ENCODE results near the gene ATP6V0D1. TPM values are rescaled to one million over a fixed set of nuclear protein-coding genes. Genes with fewer than 3 reads are reported as not detected.

ATP6V0D1 gene
- total RNA-seq, 1 experiment from 2014 or later: 145 TPM

DNA sequence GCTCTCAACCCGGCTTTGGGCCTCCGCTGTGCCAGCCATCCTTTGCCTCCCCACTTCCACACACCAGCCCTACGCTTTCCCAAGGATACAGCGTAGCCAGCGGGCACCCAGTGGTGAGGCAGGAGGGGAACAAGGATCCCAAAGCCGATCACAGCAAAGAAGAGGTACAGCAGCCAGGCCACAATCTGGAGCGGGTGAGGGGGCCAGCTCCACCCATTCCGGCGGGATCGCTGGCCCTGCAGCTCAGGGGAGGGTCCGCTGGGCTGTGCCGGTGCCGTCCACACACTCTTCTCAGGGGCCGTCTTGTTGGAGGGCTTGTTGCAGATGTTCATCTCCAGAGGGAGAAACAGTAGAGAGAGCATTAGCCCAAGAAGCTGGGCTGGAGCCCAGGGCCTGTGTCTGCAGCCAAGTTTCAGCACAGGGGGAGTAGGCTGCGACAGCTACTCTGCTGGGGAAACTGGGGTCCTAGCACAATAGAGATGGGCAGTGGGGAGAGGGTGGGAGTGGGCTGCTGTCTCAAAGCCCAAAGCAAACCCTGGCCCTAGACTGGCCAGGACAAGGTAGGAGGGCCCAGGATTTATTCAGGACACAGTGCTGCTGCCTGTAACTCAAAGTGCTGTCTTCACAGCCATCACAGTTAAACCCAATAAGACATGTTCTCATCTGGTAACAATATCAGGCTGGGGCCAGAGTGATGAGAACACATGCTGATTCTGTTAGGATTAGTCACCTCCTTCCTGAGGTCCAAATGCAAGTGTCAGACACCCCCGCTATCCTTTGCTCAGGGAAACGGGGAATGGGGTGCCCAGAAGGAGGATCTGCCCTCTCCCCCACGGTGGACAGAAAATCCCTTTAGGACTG is 74.6 kb downstream of the ATP6V0D1 start:
- in situ Hi-C loops (cut with HindIII; ENCODE audit: low pct_unique_long_range_greater_than_20kb, low sequenced_read_pairs): no loop called here
- no peak for DNase-seq (ENCODE audit: low read depth, low spot score)

- in situ Hi-C loops (cut with HindIII; ENCODE audit: low pct_unique_long_range_greater_than_20kb, low sequenced_read_pairs): no loop called here
Measured at GRCh38 chr16:67405336-67405735, 75.6 kb downstream of the ATP6V0D1 start.

DNA sequence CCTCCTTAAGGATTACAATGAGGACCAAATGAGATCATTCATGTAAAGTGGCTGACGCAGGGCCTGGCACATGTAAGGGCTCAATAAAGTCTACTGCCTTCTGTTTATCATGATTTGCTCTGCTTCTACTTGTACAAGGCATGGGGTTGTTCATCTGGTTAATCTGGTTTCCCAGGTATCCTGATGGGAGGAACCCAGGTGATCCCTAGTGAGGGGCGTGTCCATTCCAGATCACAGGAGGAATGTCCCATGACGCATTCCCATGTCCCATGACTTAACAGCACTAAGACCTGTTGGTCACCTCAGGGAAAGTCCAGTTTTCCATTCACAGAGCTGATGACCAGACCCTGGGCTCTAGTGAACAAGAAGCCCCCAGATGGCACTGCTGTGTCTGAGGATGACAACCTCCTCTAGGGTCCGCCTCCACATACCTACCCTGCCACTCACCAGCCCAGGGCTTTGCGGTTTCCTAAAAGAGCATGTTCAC is 76.2 kb downstream of the ATP6V0D1 start:
- in situ Hi-C loops (cut with HindIII; ENCODE audit: low pct_unique_long_range_greater_than_20kb, low sequenced_read_pairs): no loop called here
- no peak for DNase-seq (ENCODE audit: low read depth, low spot score)

More at GRCh38 chr16:67405336-67405735, 75.6 kb downstream of the ATP6V0D1 start:
- DNase-seq (ENCODE audit: low read depth, low spot score): no peak

GRCh38 chr16:67403976-67404555 is 76.9 kb downstream of the ATP6V0D1 start:
- in situ Hi-C loops (cut with HindIII; ENCODE audit: low pct_unique_long_range_greater_than_20kb, low sequenced_read_pairs): no loop called here
- DNase-seq (ENCODE audit: low read depth, low spot score): no peak

GRCh38 chr16:67400901-67401300 is 80.1 kb downstream of the ATP6V0D1 start:
- in situ Hi-C loops (cut with HindIII; ENCODE audit: low pct_unique_long_range_greater_than_20kb, low sequenced_read_pairs): no loop called here

DNA sequence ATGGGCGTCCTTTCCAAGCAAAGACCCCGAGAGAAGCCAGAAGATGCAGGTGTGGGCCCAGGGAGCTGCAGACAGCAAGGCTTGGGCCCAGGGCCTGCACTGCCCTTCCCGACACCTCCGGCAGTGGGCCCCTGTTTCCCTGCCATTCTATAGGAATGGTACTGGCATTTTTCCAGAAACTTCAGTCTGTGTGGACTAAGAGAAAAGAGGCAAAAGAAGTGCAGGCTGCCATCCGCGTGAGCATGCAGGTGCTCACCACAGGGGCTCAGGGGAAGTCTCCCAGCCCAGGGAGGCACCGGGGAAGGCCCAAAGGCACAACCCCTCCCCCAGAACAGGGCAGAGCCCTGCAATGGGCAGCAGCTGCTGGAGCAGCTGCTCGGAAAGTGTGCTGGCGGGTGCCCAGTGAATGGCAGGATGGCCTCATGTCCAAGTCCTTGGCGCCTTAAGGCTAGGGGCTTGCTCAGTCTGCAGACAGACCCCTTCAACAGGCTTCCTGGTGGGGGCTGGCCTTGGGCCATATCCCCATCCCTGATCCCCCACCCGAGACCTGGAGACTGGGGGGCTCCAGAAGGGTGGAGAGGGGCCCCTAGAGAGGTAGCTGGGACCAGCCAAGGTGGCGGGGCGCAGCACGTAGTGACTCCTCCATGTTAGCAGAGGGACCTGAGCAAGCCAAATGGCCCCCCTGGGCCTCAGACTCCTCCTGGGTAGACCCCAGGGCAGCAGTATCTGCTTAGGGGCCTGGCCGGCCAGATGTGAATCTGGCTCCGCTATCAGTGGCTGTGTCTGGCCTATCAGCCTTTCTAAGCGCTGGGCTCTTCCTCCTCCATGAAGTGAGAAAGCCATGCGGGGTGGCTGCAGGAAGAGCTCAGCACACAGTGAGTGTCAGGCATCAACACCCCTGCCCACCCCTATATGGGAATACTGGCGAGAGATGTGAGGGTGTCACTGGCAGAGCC is 80.9 kb downstream of the ATP6V0D1 start:
- in situ Hi-C loops (cut with HindIII; ENCODE audit: low pct_unique_long_range_greater_than_20kb, low sequenced_read_pairs): no loop called here
- no peak for DNase-seq (ENCODE audit: low read depth, low spot score)

More at GRCh38 chr16:67400901-67401300, 80.1 kb downstream of the ATP6V0D1 start:
- DNase-seq (ENCODE audit: low read depth, low spot score): no peak

- in situ Hi-C loops (cut with HindIII; ENCODE audit: low pct_unique_long_range_greater_than_20kb, low sequenced_read_pairs): no loop called here
- peak; percentile 34 for DNase-seq (ENCODE audit: low read depth, low spot score)
Measured at GRCh38 chr16:67399218-67399733, 81.7 kb downstream of the ATP6V0D1 start.

- DNase-seq (ENCODE audit: low read depth, low spot score): no peak
- in situ Hi-C loops (cut with HindIII; ENCODE audit: low pct_unique_long_range_greater_than_20kb, low sequenced_read_pairs): no loop called here
Measured at GRCh38 chr16:67398546-67399217, 82.3 kb downstream of the ATP6V0D1 start.

DNA sequence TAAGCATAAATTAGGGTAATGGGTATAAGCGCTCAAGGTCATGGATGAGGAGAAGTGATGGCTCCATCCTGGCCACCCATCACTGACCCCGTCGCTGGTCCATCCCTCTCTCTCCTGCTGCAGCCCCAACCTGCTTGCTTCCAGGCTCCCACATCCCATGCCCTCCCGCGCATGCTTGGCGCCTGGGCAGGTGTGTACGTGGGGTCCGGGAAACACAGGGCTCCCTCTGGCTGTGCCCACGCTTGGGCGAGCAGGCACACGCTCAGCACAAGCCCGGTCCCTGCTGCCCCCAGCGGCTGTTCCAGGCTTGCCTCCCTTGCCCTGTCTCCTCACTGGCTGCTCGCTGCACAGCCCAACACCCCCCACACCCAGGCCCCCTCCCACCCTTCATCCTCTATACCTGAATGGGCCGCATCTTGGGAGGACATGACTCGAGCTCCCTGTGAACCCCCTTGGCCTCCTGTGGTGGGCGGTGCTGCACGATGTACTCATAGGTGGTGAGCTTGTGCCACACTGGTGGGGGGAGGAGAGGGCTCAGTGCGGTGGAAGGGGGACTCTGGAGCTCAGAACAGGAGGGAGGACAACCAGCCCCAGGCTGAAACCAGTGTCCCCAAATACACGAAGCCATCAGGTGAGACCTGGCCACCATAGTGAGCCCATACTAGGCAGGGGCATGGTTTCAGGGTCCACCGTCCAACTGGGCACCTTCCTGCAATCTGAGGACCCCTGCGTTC is 83.0 kb downstream of the ATP6V0D1 start:
- in situ Hi-C loops (cut with HindIII; ENCODE audit: low pct_unique_long_range_greater_than_20kb, low sequenced_read_pairs): no loop called here
- DNase-seq (ENCODE audit: low read depth, low spot score): no peak

DNA sequence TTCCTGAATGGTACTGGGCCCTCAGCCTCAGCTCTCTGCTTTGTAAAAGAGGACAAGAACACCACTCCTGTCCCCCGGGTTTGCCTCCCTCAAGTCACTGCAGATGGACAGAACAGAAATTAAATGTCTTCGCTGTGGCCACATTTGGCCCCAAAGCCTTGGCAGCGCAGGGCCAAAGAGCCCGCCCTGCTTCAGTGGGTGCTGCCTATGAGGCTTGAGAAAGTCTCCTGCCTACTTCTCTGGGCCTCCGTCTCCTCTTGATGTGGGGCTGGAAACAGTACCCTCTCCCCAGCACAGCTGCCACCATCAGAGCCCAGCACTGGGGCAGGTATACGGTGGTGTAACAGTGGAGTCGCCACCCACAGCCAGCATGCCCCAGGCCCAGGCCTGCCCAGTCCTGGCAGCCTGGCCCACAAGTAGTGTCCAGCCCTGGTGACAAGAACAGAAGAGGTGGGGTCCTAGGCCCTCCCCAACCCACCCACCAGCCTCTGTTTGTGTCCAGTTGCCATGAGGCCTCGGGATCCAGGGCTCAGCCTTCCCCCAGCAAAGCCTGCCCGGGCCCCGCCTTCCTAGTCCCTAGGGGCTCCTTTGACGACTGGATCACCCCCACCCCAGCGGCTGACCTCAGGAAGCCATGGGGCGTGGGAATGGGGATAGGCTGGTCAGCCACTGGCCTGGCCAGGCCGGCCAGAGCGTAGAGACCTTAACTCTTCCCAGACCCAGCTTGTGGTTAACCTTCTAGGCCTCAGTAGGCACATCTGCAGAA is 83.7 kb downstream of the ATP6V0D1 start:
- in situ Hi-C loops (cut with HindIII; ENCODE audit: low pct_unique_long_range_greater_than_20kb, low sequenced_read_pairs): no loop called here
- no peak for DNase-seq (ENCODE audit: low read depth, low spot score)

- in situ Hi-C loops (cut with HindIII; ENCODE audit: low pct_unique_long_range_greater_than_20kb, low sequenced_read_pairs): no loop called here
- DNase-seq (ENCODE audit: low read depth, low spot score): no peak
Measured at GRCh38 chr16:67396159-67397035, 84.6 kb downstream of the ATP6V0D1 start.

DNA sequence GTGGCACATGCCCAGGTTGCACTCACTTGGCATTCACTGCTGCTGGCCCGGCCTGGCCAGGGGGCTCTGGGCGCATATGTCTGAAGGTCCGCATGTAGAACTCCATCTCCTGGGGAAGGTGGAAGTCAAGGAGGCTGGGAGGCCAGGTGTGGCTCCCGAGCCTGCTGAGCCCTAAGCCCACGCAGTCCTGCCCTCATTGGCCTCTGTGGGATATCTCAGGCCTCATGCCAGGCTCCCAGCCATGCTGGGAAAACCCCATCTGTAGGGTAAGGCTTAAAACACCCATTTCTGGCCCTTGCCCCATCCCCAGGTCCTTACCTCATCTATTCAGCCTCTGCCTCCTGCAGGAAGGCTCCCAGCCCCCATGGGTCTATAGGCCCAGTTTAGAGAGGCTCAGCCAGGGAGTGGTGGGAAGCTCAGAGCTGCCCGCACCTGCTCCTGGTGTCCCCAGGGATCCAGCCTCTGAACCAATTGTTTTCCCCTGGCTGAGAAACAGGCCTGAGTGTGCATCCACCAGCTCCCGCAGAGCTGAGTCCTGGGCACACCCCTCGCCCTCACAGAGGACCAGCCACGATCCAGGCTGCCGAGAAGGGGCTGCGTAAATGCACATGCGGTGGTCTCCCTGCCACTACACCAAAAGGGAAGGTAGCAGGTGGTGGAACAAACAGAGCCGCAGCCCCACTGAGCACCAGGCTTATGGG is 85.3 kb downstream of the ATP6V0D1 start:
- no peak for DNase-seq (ENCODE audit: low read depth, low spot score)
- in situ Hi-C loops (cut with HindIII; ENCODE audit: low pct_unique_long_range_greater_than_20kb, low sequenced_read_pairs): no loop called here

- in situ Hi-C loops (cut with HindIII; ENCODE audit: low pct_unique_long_range_greater_than_20kb, low sequenced_read_pairs): no loop called here
Measured at GRCh38 chr16:67395105-67395457, 85.9 kb downstream of the ATP6V0D1 start.

GRCh38 chr16:67394155-67395104 is 86.5 kb downstream of the ATP6V0D1 start:
- DNase-seq (ENCODE audit: low read depth, low spot score): no peak
- in situ Hi-C loops (cut with HindIII; ENCODE audit: low pct_unique_long_range_greater_than_20kb, low sequenced_read_pairs): no loop called here

More at GRCh38 chr16:67395105-67395457, 85.9 kb downstream of the ATP6V0D1 start:
- DNase-seq (ENCODE audit: low read depth, low spot score): no peak
